Activated CD8-positive, alpha-beta memory T cell treated with anti-CD3 and anti-CD28 coated beads for 36 hours (primary cell): ENCODE results near the gene ZNF561. TPM values are rescaled to one million over a fixed set of nuclear protein-coding genes. Genes with fewer than 3 reads are reported as not detected.
"Not testable (repeated sequence)": the region's sequence is repeated elsewhere in the genome, so short reads cannot be mapped to it uniquely, and the experiment has no call there.

Experiments
- CTCF ChIA-PET: fragments of 350-600 bp; sonication (Branson Sonifier 250); formaldehyde crosslinking; loops from one replicate; lab custom pipeline; 2021; ENCODE audit warnings: antibody characterized with exemption; lab: Charles Lee
- POLR2A ChIA-PET: fragments of 350-600 bp; sonication (Branson Sonifier 250); formaldehyde crosslinking; loops from one replicate; lab custom pipeline; 2021; ENCODE audit warnings: antibody characterized with exemption; lab: Charles Lee
- total RNA-seq, 2 experiments: library from RNA; stranded (reverse); gene quantifications; one replicate each; pipeline ENCODE4 v1.2.3, GENCODE V29; 2021

Gene ZNF561
- total RNA-seq, 2 experiments from 2014 or later: 33.6 to 33.8 TPM

DNA sequence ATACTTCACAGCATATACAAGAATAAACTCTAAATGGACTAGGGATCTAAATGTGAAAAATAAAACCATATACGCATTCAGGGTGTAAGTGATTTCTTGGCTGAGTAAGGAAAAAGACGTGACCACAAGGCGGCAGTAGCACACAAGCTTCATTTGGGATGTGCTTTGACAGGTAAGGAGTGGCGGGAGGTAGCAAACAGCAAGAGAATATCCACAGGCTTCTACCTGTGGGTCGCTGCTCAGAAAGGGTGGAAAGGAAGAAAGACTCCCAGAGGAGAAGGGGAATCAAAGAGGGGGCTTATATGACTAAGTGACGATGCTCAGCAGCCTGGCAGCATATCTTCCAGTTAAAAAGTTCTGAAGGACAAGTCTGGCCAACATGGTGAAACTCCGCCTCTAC, 34.3 kb downstream of the ZNF561 start:
- ChIA-PET CTCF (interaction anchor here (0.6 to 1.2 kb wide), 6 partner anchors 12 to 382 kb away, joined by 3 to 4 read pairs (median 4); no protein-coding TSS in a partner anchor), POLR2A (no interaction called here)

DNA sequence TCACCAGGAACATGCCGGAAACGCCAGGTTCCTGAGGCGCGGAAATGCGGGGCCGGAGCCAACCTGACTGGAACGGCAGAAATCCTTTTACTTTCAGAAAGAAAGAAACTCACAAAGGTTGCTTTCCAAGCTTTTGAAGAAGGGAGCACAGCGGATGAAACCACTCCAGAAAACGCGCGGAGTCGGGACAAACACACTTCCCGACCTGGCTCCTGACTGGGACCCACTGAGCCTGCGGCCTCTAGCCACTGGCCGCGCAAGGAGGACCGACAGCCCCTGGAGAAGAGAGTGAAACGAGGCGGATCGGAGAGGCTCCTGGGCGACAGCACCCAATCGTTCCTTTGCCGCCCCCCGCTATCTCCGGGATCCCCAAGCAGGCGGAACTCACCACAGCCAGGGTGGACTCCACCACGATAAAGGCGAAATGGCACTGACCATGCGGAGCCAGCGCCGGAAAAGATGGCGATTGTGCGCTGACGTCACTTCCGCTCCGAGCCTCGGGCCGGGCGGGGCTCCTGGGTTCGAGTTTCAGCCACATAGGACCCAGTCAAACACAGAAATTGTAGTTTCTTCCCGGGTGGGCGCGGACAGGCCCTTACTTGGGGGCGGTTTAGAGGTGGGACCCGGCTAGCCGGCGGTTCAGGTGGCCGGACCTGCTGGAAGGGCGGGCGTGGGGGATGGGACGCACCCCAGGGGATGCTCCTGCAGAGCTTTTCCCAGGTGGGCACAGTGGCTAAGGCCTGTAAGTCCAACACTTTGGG, 36.8 kb downstream of the ZNF561 start, which contains the start of gene ZNF121:
Gene ZNF121 (minus strand): TSS at position 432 of the 761 bp plus-strand sequence. CDS start 16,407 bp downstream, outside the sequence.
- POLR2A ChIA-PET: interaction anchor here (0.6 to 0.7 kb wide), 3 partner anchors 16 to 1656 kb away, joined by 3 to 16 read pairs (median 9); no protein-coding TSS in a partner anchor
- CTCF ChIA-PET: interaction anchor here (0.7 to 1.5 kb wide), 4 partner anchors 12 to 211 kb away, joined by 3 to 4 read pairs (median 3); no protein-coding TSS in a partner anchor

DNA sequence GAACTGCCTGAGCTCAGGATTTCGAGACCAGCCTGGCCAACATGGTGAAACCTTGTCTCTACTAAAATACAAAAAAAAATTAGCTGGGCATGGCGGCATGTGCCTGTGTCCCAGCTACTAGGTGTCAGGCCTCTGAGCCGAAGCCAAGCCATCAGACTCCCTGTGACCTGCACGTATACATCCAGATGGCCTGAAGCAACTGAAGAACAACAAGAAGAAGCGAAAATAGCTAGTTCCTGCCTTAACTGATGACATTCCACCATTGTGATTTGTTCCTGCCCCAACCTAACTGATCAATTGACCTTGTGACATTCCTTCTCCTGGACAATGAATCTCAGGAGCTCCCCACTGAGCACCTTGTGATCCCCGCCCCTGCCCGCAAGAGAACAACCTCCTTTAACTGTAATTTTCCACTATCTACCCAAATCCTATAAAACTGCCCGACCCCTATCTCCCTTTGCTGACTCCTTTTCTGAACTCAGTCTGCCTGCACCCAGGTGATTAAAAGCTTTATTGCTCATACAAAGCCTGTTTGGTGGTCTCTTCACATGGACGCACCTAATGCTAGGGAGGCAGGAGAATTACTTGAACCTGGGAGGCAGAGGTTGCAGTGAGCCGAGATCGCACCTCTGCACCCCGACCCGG, 38.8 kb downstream of the ZNF561 start:
- CTCF ChIA-PET, POLR2A ChIA-PET: not testable (repeated sequence)

DNA sequence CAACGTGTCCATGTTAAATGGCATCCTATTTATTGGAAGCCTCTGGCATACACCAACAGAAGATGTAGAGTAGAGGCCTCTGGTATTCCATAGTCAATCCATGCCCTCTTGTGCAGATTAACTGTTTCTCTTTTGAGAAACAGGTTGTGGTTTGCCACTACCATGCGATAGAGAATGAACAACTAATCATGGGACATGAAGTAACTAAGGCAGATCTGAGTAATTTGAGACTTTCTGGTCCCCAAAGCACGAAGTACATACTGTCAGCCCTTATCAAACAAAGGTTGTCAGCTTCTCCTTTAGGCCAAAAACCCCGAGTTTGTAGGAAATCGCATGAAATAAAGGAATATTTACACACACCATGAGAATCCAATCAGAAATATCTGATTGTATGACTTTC, 40.3 kb downstream of the ZNF561 start:
- CTCF ChIA-PET: no interaction called here
- POLR2A ChIA-PET: no interaction called here

DNA sequence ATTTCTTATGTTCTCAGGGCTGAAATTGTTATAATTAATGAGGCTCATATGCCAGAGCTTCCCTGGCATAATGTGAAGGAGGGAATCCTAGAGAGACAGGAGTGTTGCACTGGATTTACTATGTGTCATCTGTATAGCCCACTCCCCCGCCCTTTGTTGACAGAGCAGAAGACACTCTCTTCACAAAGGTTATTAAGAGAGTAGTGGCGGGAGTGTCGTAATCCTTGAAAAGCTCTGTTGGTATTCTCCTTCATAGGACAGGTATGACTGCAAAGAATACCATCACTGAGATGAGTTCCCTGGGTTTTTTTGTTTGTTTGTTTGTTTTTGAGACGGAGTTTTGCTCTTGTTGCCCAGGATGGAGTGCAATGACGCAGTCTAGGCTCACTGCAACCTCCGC, 50.8 kb downstream of the ZNF561 start:
- CTCF ChIA-PET: no interaction called here
- POLR2A ChIA-PET: no interaction called here

DNA sequence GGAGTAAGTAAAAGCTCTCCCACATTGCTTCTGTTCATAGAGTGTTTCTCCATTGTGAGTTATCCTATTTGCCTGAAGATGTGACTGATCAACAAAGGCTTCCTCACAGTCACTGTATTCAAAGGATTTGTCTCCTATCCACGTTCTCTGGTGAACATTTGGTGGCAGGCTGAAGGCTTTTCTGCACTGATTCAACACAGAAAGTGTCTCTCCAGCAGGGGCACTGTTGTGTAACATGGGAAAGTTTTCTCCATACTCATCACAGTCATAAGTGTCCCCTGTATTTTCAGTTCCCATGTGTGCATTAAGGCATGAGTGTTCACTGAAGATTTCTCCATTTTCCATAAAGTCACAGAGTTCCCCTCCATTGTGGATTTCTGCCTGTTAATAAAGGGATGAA, 54.3 kb downstream of the ZNF561 start:
- ChIA-PET CTCF (no interaction called here), POLR2A (no interaction called here)

DNA sequence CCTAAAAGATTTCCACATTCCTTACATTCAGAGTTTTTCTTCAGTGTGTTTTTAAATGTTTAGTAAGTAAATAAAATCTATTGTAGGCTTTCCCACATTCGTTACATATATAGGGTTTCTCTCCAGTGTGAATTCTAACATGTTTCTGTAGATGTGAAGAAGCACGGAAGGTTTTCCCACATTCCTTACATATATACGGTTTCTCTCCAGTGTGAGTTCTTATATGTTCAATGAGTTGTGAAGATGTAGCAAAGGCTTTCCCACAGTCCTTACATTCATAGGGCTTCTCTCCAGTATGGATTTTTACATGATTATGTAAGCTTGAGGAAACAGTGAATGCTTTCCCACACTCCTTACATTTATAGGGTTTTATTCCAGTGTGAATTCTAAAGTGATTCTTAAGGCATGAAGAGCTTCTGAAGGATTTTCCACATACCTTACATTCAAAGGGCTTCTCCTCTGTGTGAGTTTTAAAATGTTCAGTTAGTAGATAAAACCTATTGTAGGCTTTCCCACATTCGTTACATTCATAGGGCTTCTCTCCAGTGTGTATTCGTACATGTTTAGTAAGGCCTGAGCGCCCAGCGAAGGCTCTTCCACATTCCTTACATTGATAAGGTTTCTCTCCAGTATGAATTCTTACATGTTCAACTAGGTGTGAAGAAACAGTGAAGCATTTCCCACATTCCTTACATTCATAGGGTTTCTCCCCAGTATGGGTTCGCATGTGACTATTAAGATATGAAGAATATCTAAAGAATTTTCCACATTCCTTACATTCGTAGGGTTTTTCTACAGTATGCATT, 54.9 kb downstream of the ZNF561 start:
- CTCF ChIA-PET: interaction anchor here (0.6 kb wide), 1 partner anchor 17 kb away, joined by 3 read pairs; no protein-coding TSS in a partner anchor
- POLR2A ChIA-PET: interaction anchor here (0.7 kb wide), 1 partner anchor 356 kb away, joined by 15 read pairs; no protein-coding TSS in a partner anchor

Other genes with a start within 250 kb of the ZNF561 start
- 10 to 100 TPM; 28.2 to 32.1 TPM for gene ZNF266, start 185.7 kb downstream of the ZNF561 start, total RNA-seq
- not detected for gene ZNF560, start 122.6 kb downstream of the ZNF561 start, total RNA-seq
- 10 to 100 TPM; 15.6 to 15.7 TPM for gene ZNF426, start 82.6 kb downstream of the ZNF561 start, total RNA-seq
- gene ZNF121, start 36.7 kb downstream of the ZNF561 start, total RNA-seq: 10 to 100 TPM; 83.8 to 85.9 TPM
- gene ZNF562, start 53.9 kb upstream of the ZNF561 start, total RNA-seq: 10 to 100 TPM; 45.0 to 47.6 TPM
- gene ZNF846, start 147.5 kb upstream of the ZNF561 start, total RNA-seq: 1 to 10 TPM; 4.0 to 4.7 TPM
- gene FBXL12, start 197.8 kb upstream of the ZNF561 start, total RNA-seq: 10 to 100 TPM; 24.7 TPM
- 100 to 1,000 TPM; 342 to 354 TPM for gene UBL5, start 206.7 kb upstream of the ZNF561 start, total RNA-seq
- 100 to 1,000 TPM in 1 of 2 experiments, 10 to 100 TPM in 1; 95.5 to 107 TPM for gene PIN1, start 214.1 kb upstream of the ZNF561 start, total RNA-seq